GM21423 (cell line): ENCODE results near the gene CREBRF.
"Not testable (repeated sequence)": the region's sequence is repeated elsewhere in the genome, so short reads cannot be mapped to it uniquely, and the experiment has no call there.

Source experiments
- ATAC-seq: cut with Tn5 transposase; IDR thresholded peaks from one replicate; pipeline ENCODE4 v1.9.1; 2021; ENCODE audit warnings: mild to moderate bottlenecking, moderate library complexity; ENCODE audit not compliant: unreplicated experiment

CREBRF gene

GRCh38 chr5:173075970-173076369, 19.8 kb downstream of the CREBRF start:
- ATAC-seq: no peak

- ATAC-seq: not testable (repeated sequence)
These were observed 20.3 kb downstream of the CREBRF start for GRCh38 chr5:173076471-173076870.

- ATAC-seq: no peak
These were observed 22.7 kb downstream of the CREBRF start for GRCh38 chr5:173078878-173079277.

- ATAC-seq: no peak
These were observed 33.4 kb downstream of the CREBRF start for GRCh38 chr5:173089581-173089980.

GRCh38 chr5:173090639-173091038, 34.5 kb downstream of the CREBRF start:
- no peak for ATAC-seq

- ATAC-seq: no peak
These were observed 35.8 kb downstream of the CREBRF start for GRCh38 chr5:173091981-173092380.

- ATAC-seq: no peak
These were observed 37.5 kb downstream of the CREBRF start for GRCh38 chr5:173093606-173094005.

GRCh38 chr5:173094012-173094661, 38.0 kb downstream of the CREBRF start:
- ATAC-seq: no peak

GRCh38 chr5:173098787-173099186, 42.6 kb downstream of the CREBRF start:
- ATAC-seq: no peak

GRCh38 chr5:173099461-173099860, 43.3 kb downstream of the CREBRF start:
- ATAC-seq: no peak

- ATAC-seq: no peak
These were observed 45.1 kb downstream of the CREBRF start for GRCh38 chr5:173101245-173101644.

- no peak for ATAC-seq
These were observed 47.3 kb downstream of the CREBRF start for GRCh38 chr5:173103411-173103810.

- no peak for ATAC-seq
These were observed 52.8 kb downstream of the CREBRF start for GRCh38 chr5:173108914-173109313.

- ATAC-seq: no peak
These were observed 58.4 kb downstream of the CREBRF start for GRCh38 chr5:173114536-173114935.

- no peak for ATAC-seq
These were observed 63.6 kb downstream of the CREBRF start for GRCh38 chr5:173119719-173120118.

GRCh38 chr5:173123416-173123815, 67.3 kb downstream of the CREBRF start:
- no peak for ATAC-seq

GRCh38 chr5:173132166-173132565, 76.0 kb downstream of the CREBRF start:
- not testable (repeated sequence) for ATAC-seq

- no peak for ATAC-seq
These were observed 82.6 kb downstream of the CREBRF start for GRCh38 chr5:173138707-173139106.

GRCh38 chr5:173139631-173140030, 83.5 kb downstream of the CREBRF start:
- ATAC-seq: no peak

GRCh38 chr5:173140769-173141168, 84.6 kb downstream of the CREBRF start:
- ATAC-seq: no peak

GRCh38 chr5:173143567-173143966, 87.4 kb downstream of the CREBRF start:
- ATAC-seq: no peak

GRCh38 chr5:173144200-173145176, 88.3 kb downstream of the CREBRF start, which contains the start of gene BNIP1:
Gene BNIP1 (plus strand): TSS chr5:173144531. CDS start chr5:173144546, 15 bp downstream.
- ATAC-seq: peak; percentile 91
